HepG2 (cell line): ENCODE results near the gene DNAJC15. TPM values are rescaled to one million over a fixed set of nuclear protein-coding genes. Genes with fewer than 3 reads are reported as not detected.

ENCODE experiments used
- CEBPB ChIP-seq: IDR thresholded peaks from 2 replicates; pipeline ENCODE4 v1.6.1; 2011; ENCODE audit warnings: low read depth, low read length, improper control_type of control experiment, borderline replicate concordance
- CEBPG ChIP-seq: IDR thresholded peaks from 2 replicates; pipeline ENCODE4 v1.6.1; 2016
- DDIT3 ChIP-seq: sonication (generic); formaldehyde crosslinking; IDR thresholded peaks from 2 replicates; pipeline ENCODE4 v1.4.0; 2020; ENCODE audit warnings: mild to moderate bottlenecking, missing genetic modification reagents
- EP300 ChIP-seq, 3 experiments: sonication (generic) in 1 of 3; formaldehyde crosslinking in 1 of 3; IDR thresholded peaks; 2 replicates each; pipeline versions ENCODE4 v1.5.1 to v1.6.1; 2011 to 2020; ENCODE audit warnings: low read depth in 2 of 3, low read length in 2 of 3, borderline replicate concordance in 1 of 3, improper control_type of control experiment in 1 of 3, mild to moderate bottlenecking in 1 of 3, missing genetic modification reagents in 1 of 3, moderate library complexity in 1 of 3
- HMG20A ChIP-seq: IDR thresholded peaks from 2 replicates; pipeline ENCODE4 v1.6.1; 2016; ENCODE audit warnings: borderline replicate concordance
- IKZF5 ChIP-seq: IDR thresholded peaks from 2 replicates; pipeline ENCODE4 v1.6.1; 2018; ENCODE audit warnings: missing genetic modification reagents, mild to moderate bottlenecking, missing compliant biosample characterization
- MAX ChIP-seq: IDR thresholded peaks from 2 replicates; pipeline ENCODE4 v1.6.1; 2012; ENCODE audit warnings: inconsistent platforms
- MED8 ChIP-seq: sonication (generic); formaldehyde crosslinking; IDR thresholded peaks from 2 replicates; pipeline ENCODE4 v1.8.1; 2023; ENCODE audit warnings: mild to moderate bottlenecking, missing genetic modification reagents; ENCODE audit not compliant: insufficient replicate concordance
- MTA1 ChIP-seq: sonication (generic); formaldehyde crosslinking; IDR thresholded peaks from 2 replicates; pipeline ENCODE4 v1.4.0; 2020; ENCODE audit warnings: missing genetic modification reagents, mild to moderate bottlenecking, borderline replicate concordance
- NCOR1 ChIP-seq: fragments of 200-600 bp; sonication (generic); IDR thresholded peaks from 2 replicates; pipeline ENCODE4 v1.7.0; 2017; ENCODE audit warnings: antibody characterized with exemption, low read length, borderline replicate concordance
- PHF21A ChIP-seq: sonication (generic); formaldehyde crosslinking; IDR thresholded peaks from 2 replicates; pipeline ENCODE4 v1.5.0; 2020; ENCODE audit warnings: mild to moderate bottlenecking, missing genetic modification reagents
- POLR2AphosphoS2 ChIP-seq: IDR thresholded peaks from 2 replicates; pipeline ENCODE4 v1.6.1; 2011; ENCODE audit warnings: low read depth, low read length, improper control_type of control experiment
- SNAPC2 ChIP-seq: sonication (generic); formaldehyde crosslinking; IDR thresholded peaks from 2 replicates; pipeline ENCODE4 v1.8.1; 2022; ENCODE audit warnings: mild to moderate bottlenecking, missing genetic modification reagents
- TARDBP ChIP-seq: sonication (generic); formaldehyde crosslinking; IDR thresholded peaks from 2 replicates; pipeline ENCODE4 v1.8.0; 2022; ENCODE audit warnings: mild to moderate bottlenecking, missing genetic modification reagents
- TFAP4 ChIP-seq: sonication (generic); IDR thresholded peaks from 2 replicates; pipeline ENCODE4 v1.6.1; 2016; ENCODE audit warnings: low read depth, borderline replicate concordance
- YEATS2 ChIP-seq: sonication (generic); formaldehyde crosslinking; IDR thresholded peaks from 2 replicates; pipeline ENCODE4 v1.4.0; 2020; ENCODE audit warnings: missing genetic modification reagents, borderline replicate concordance
- ZGPAT ChIP-seq: IDR thresholded peaks from 2 replicates; pipeline ENCODE4 v1.6.1; 2016; ENCODE audit warnings: mild to moderate bottlenecking
- ZNF292 ChIP-seq: sonication (generic); formaldehyde crosslinking; IDR thresholded peaks from 2 replicates; pipeline ENCODE4 v1.8.1; 2022; ENCODE audit warnings: mild to moderate bottlenecking, low read depth, missing genetic modification reagents, borderline replicate concordance
- ZNF572 ChIP-seq: sonication (generic); formaldehyde crosslinking; IDR thresholded peaks from 2 replicates; pipeline ENCODE4 v1.5.1; 2020; ENCODE audit warnings: mild to moderate bottlenecking, missing genetic modification reagents
- ZNF574 ChIP-seq: sonication (generic); formaldehyde crosslinking; IDR thresholded peaks from 2 replicates; pipeline ENCODE4 v1.4.0; 2020; ENCODE audit warnings: missing genetic modification reagents
- ZNF598 ChIP-seq: sonication (generic); formaldehyde crosslinking; IDR thresholded peaks from 2 replicates; pipeline ENCODE4 v1.5.1; 2020; ENCODE audit warnings: mild to moderate bottlenecking, missing genetic modification reagents, borderline replicate concordance
- ZNF879 ChIP-seq: sonication (generic); formaldehyde crosslinking; IDR thresholded peaks from 2 replicates; pipeline ENCODE4 v1.8.1; 2023; ENCODE audit warnings: missing genetic modification reagents
- ZSCAN21 ChIP-seq: sonication (generic); formaldehyde crosslinking; IDR thresholded peaks from 2 replicates; pipeline ENCODE4 v1.8.0; 2022; ENCODE audit warnings: mild to moderate bottlenecking, missing genetic modification reagents, moderate library complexity, borderline replicate concordance
- polyA plus RNA-seq, 8 experiments: library from polyadenylated mRNA; depleted of rRNA in 3 of 8; stranded (reverse) in 7 of 8; unstranded in 1 of 8; fragments of >200 nt; fragmentation: Illumina TruSeq in 4 of 8; extraction: Trizol in 4 of 8; gene quantifications; 2 replicates each; pipeline versions ENCODE4 v1.2.1 to v1.2.3, GENCODE V29; 2011 to 2016; ENCODE audit warnings: low read depth in 4 of 8, missing spikeins in 1 of 8, mixed read lengths in 1 of 8; ENCODE audit not compliant: insufficient read depth in 1 of 8
- total RNA-seq, 5 experiments: library from RNA; depleted of rRNA; stranded (reverse); fragments of >200 nt; fragmentation: Illumina TruSeq; extraction: Trizol; gene quantifications; 2 replicates each; pipeline ENCODE4 v1.2.3, GENCODE V29; 2016; ENCODE audit warnings: low read depth in 1 of 5

The DNAJC15 gene
- total and polyA plus RNA-seq, 2 of the 13 experiments (the other 11 are each of a cell fraction or from before 2014, with no cell fraction given): 23.0 to 31.9 TPM

- peak; percentile 60 to 71; a peak in 3 of 4 replicates for TF ChIP-seq EP300 (IDR thresholded peaks at IDR 0.05; ENCODE audit: low read depth in 2 of 2, low read length in 2 of 2)
- peak; percentile 77 for TF ChIP-seq EP300 (CRISPR knock-in tag; IDR thresholded peaks at IDR 0.05; ENCODE audit: borderline replicate concordance)
- no peak for TF ChIP-seq ZNF879 (CRISPR knock-in tag)
- TF ChIP-seq ZNF292 (CRISPR knock-in tag): peak; percentile 41; the same call in 1 of the 2 replicates
- TF ChIP-seq ZSCAN21 (CRISPR knock-in tag): 0 out of 2 replicates have a peak, but pooled peaks have one; percentile 42
- TF ChIP-seq DDIT3: no peak
- no peak for TF ChIP-seq MTA1 (CRISPR knock-in tag)
- TF ChIP-seq TFAP4: peak; percentile 82
- no peak for TF ChIP-seq ZNF598 (CRISPR knock-in tag)
- peak; percentile 61; the same call in 1 of the 2 replicates for TF ChIP-seq NCOR1
- peak; percentile 63 for TF ChIP-seq IKZF5 (CRISPR knock-in tag)
- TF ChIP-seq CEBPG: no peak
- TF ChIP-seq ZNF572 (CRISPR knock-in tag): no peak
- peak; percentile 85 for TF ChIP-seq PHF21A (CRISPR knock-in tag)
- no peak for TF ChIP-seq SNAPC2 (CRISPR knock-in tag)
- peak; percentile 75; the same call in 1 of the 2 replicates for TF ChIP-seq HMG20A (CRISPR knock-in tag)
- TF ChIP-seq POLR2AphosphoS2: no peak
- peak; percentile 51; the same call in 1 of the 2 replicates for TF ChIP-seq ZGPAT (CRISPR knock-in tag)
- TF ChIP-seq MAX: 0 out of 2 replicates have a peak, but pooled peaks have one; percentile 20
- peak; percentile 56 for TF ChIP-seq TARDBP (CRISPR knock-in tag)
- TF ChIP-seq CEBPB: no peak
- TF ChIP-seq ZNF574: peak; percentile 20; the same call in 1 of the 2 replicates
- peak; percentile 55; the same call in 1 of the 2 replicates for TF ChIP-seq YEATS2
- TF ChIP-seq MED8: no peak
Observed at GRCh38 chr13:43057653-43058317, 34.4 kb downstream of the DNAJC15 start (continued).
